Astrocyte (in vitro differentiated cells and primary cell): ENCODE measurements around the gene ENSA. TPM values are rescaled to one million over a fixed set of nuclear protein-coding genes. Genes with fewer than 3 reads are reported as not detected.
A peak's percentile ranks its signal among the peaks of the same experiment; 100 is the strongest.

Experiments used
- DNase-seq: peaks from one replicate; pipeline ENCODE4 v3.0.0-alpha.2; 2010; ENCODE audit warnings: low read depth
- FAIRE-seq: peaks from 2 replicates; lab custom pipeline; 2011; peaks lifted over from hg19 to GRCh38; lab: Jason Lieb, UNC
- H2AFZ ChIP-seq: 2 replicates; pipeline ENCODE4 v1.6.0; 2012; ENCODE audit warnings: low read depth, low read length, inconsistent platforms
- H3K27ac ChIP-seq: 2 replicates; pipeline ENCODE4 v1.5.1; 2011; ENCODE audit warnings: low read depth, low read length, inconsistent platforms
- H3K27me3 ChIP-seq: 2 replicates; pipeline ENCODE4 v1.6.0; 2011; ENCODE audit warnings: low read length, inconsistent platforms; ENCODE audit not compliant: insufficient read depth
- H3K36me3 ChIP-seq: 2 replicates; pipeline ENCODE4 v1.5.1; 2011; ENCODE audit warnings: low read length, inconsistent platforms; ENCODE audit not compliant: insufficient read depth
- H3K4me1 ChIP-seq: 2 replicates; pipeline ENCODE4 v1.5.1; 2011; ENCODE audit warnings: low read length, inconsistent platforms; ENCODE audit not compliant: insufficient read depth
- H3K4me2 ChIP-seq: 2 replicates; pipeline ENCODE4 v1.6.0; 2012; ENCODE audit warnings: low read length, inconsistent platforms
- H3K4me3 ChIP-seq: 2 replicates; pipeline ENCODE4 v1.5.1; 2011; ENCODE audit warnings: low read depth, mild to moderate bottlenecking, low read length, inconsistent platforms; ENCODE audit not compliant: insufficient read depth
- H3K79me2 ChIP-seq: 2 replicates; pipeline ENCODE4 v1.6.0; 2012; ENCODE audit warnings: mild to moderate bottlenecking, low read length, inconsistent platforms; ENCODE audit not compliant: insufficient read depth
- H3K9ac ChIP-seq: 2 replicates; pipeline ENCODE4 v1.6.0; 2012; ENCODE audit warnings: mild to moderate bottlenecking, low read length, inconsistent platforms
- H3K9me3 ChIP-seq: 2 replicates; pipeline ENCODE4 v1.5.1; 2012; ENCODE audit warnings: low read depth, mild to moderate bottlenecking, low read length, inconsistent platforms; ENCODE audit not compliant: insufficient read depth
- H4K20me1 ChIP-seq: 2 replicates; pipeline ENCODE4 v1.6.0; 2012; ENCODE audit warnings: low read length, inconsistent platforms; ENCODE audit not compliant: insufficient read depth
- H3K27ac Mint-ChIP-seq: one replicate; pipeline ENCODE4 v1.8.0; 2021; ENCODE audit warnings: mild to moderate bottlenecking, mixed read lengths; ENCODE audit not compliant: unreplicated experiment
- H3K27me3 Mint-ChIP-seq: one replicate; pipeline ENCODE4 v1.8.0; 2021; ENCODE audit warnings: low read depth, mixed read lengths; ENCODE audit not compliant: unreplicated experiment
- H3K36me3 Mint-ChIP-seq: one replicate; pipeline ENCODE4 v1.8.0; 2021; ENCODE audit warnings: low read depth, mixed read lengths; ENCODE audit not compliant: unreplicated experiment
- H3K4me1 Mint-ChIP-seq: one replicate; pipeline ENCODE4 v1.8.0; 2021; ENCODE audit warnings: low read depth, mixed read lengths; ENCODE audit not compliant: unreplicated experiment
- H3K4me3 Mint-ChIP-seq: one replicate; pipeline ENCODE4 v1.8.0; 2021; ENCODE audit warnings: mild to moderate bottlenecking, moderate library complexity, mixed read lengths; ENCODE audit not compliant: unreplicated experiment
- H3K9me3 Mint-ChIP-seq: one replicate; pipeline ENCODE4 v1.8.0; 2021; ENCODE audit warnings: mild to moderate bottlenecking, mixed read lengths; ENCODE audit not compliant: unreplicated experiment
- EZH2 ChIP-seq: IDR thresholded peaks from 2 replicates; pipeline ENCODE4 v1.6.1; 2012; ENCODE audit warnings: mild to moderate bottlenecking, low read length, inconsistent platforms; ENCODE audit not compliant: insufficient read depth
- total RNA-seq: library from RNA; stranded (reverse); gene quantifications from 2 replicates; pipeline ENCODE4 v1.2.1, GENCODE V29; 2021
- TF ChIP-seq, protein P1 (sequence below): IDR thresholded peaks from 2 replicates; pipeline ENCODE4 v1.5.1; 2011; ENCODE audit warnings: low read depth, mild to moderate bottlenecking, inconsistent platforms, low read length, moderate library complexity; ENCODE audit not compliant: insufficient read depth

ENSA gene
- total RNA-seq, 1 donor from 2014 or later: 99.6 TPM

- H3K4me2 ChIP-seq: no peak overlapping the region
Measured at GRCh38 chr1:150622303-150622975, 7.0 kb downstream of the ENSA start.

DNA sequence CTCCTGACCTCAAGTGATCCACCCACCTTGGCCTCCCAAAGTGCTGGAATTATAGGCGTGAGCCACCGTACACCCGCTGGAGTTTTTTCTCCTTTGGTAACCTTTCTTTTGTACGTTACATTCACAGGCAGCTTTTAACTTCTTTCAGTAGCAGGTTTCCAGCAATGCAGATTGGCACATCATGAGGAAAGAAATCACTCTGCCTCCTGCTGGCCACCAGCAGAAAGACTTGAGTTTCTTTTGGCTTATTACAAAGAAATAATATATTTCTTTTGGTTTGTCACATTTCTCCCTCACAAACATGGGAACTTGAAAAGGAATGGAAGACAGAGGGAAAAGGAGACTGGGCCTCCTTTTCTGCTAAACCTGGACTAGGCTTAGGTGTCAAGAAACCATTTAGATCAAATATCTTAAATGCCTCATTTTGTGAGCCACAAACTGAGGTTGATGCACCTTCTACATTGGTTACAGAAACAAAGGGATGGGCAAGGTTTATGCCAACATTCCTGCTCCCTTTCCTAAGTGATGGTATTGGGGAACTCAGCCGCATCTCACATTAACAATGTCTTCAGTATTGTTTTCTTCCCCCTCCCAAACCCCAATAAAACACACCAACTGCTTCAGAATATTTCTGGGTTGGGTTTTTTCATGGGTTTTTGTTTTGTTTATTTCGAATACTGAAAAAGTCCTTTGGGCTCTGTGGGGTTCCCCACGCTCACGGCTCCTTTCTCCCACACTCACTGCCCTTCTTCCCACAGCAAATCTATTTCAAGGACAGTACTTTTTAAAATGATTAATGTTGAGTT, 7.7 kb downstream of the ENSA start:
- peaks cover 11% of the 10 kb centered on the region for H3K79me2 ChIP-seq
- H3K4me3 Mint-ChIP-seq: no peak overlapping the region

More at GRCh38 chr1:150622303-150622975, 7.0 kb downstream of the ENSA start:
- Histone ChIP-seq H4K20me1 (peaks cover 18% of the 10 kb centered on the region), H3K27me3 (no peaks in the 10 kb centered on the region), H3K36me3 (peaks cover 38% of the 10 kb centered on the region), H3K79me2 (peaks cover 18% of the 10 kb centered on the region), H3K27ac (no peak overlapping the region), H3K9ac (no peak overlapping the region), H2AFZ (no peak overlapping the region), H3K4me3 (no peak overlapping the region), H3K9me3 (no peaks in the 10 kb centered on the region), H3K4me1 (peaks cover 14% of the 10 kb centered on the region)
- Mint-ChIP-seq H3K27me3 (no peaks in the 10 kb centered on the region), H3K27ac (no peak overlapping the region), H3K4me3 (no peak overlapping the region), H3K9me3 (no peaks in the 10 kb centered on the region), H3K4me1 (peaks cover 17% of the 10 kb centered on the region), H3K36me3 (peaks cover 24% of the 10 kb centered on the region)
- no peak for FAIRE-seq
- no peak for TF ChIP-seq EZH2
- TF ChIP-seq, protein P1, sequence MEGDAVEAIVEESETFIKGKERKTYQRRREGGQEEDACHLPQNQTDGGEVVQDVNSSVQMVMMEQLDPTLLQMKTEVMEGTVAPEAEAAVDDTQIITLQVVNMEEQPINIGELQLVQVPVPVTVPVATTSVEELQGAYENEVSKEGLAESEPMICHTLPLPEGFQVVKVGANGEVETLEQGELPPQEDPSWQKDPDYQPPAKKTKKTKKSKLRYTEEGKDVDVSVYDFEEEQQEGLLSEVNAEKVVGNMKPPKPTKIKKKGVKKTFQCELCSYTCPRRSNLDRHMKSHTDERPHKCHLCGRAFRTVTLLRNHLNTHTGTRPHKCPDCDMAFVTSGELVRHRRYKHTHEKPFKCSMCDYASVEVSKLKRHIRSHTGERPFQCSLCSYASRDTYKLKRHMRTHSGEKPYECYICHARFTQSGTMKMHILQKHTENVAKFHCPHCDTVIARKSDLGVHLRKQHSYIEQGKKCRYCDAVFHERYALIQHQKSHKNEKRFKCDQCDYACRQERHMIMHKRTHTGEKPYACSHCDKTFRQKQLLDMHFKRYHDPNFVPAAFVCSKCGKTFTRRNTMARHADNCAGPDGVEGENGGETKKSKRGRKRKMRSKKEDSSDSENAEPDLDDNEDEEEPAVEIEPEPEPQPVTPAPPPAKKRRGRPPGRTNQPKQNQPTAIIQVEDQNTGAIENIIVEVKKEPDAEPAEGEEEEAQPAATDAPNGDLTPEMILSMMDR: no peak
- no peak for DNase-seq

More for the DNA sequence above, 7.7 kb downstream of the ENSA start:
- no peaks in the 10 kb centered on the region for H3K9me3 ChIP-seq
- H3K4me1 ChIP-seq: peaks cover 14% of the 10 kb centered on the region
- FAIRE-seq: no peak
- no peak overlapping the region for H2AFZ ChIP-seq
- no peak for TF ChIP-seq EZH2
- TF ChIP-seq, protein P1: peak; percentile 83
- no peak overlapping the region for H3K4me3 ChIP-seq
- no peak overlapping the region for H3K9ac ChIP-seq
- no peaks in the 10 kb centered on the region for H3K27me3 ChIP-seq
- no peak overlapping the region for H3K4me2 ChIP-seq
- H3K36me3 Mint-ChIP-seq: peaks cover 20% of the 10 kb centered on the region
- H3K27ac Mint-ChIP-seq: no peak overlapping the region
- peak; percentile 46 for DNase-seq
- peaks cover 17% of the 10 kb centered on the region for H3K4me1 Mint-ChIP-seq
- H3K27me3 Mint-ChIP-seq: no peaks in the 10 kb centered on the region
- no peaks in the 10 kb centered on the region for H3K9me3 Mint-ChIP-seq
- H3K27ac ChIP-seq: no peak overlapping the region
- peaks cover 16% of the 10 kb centered on the region for H4K20me1 ChIP-seq
- peaks cover 33% of the 10 kb centered on the region for H3K36me3 ChIP-seq
